NB4 (cell line): ENCODE results near the gene VEGFB.
A peak's percentile ranks its signal among the peaks of the same experiment; 100 is the strongest.

Source experiments
- DNase-seq: peaks from one replicate; pipeline ENCODE4 v3.0.0; 2010; ENCODE audit warnings: low read depth
- H3K4me3 ChIP-seq: one replicate; pipeline ENCODE4 v1.5.1; 2011; ENCODE audit warnings: mild to moderate bottlenecking, low read depth, low read length, moderate library complexity
- CTCF ChIP-seq: IDR thresholded peaks from one replicate; pipeline ENCODE4 v1.5.1; 2012; ENCODE audit warnings: low read depth, low read length
- MAX ChIP-seq: IDR thresholded peaks from 2 replicates; pipeline ENCODE4 v1.6.1; 2011; ENCODE audit warnings: low read depth, low read length
- MYC ChIP-seq: IDR thresholded peaks from 2 replicates; pipeline ENCODE4 v1.6.1; 2011; ENCODE audit warnings: low read depth, low read length
- POLR2A ChIP-seq: IDR thresholded peaks from 2 replicates; pipeline ENCODE4 v1.6.1; 2011; ENCODE audit warnings: mild to moderate bottlenecking; ENCODE audit not compliant: insufficient read length; ENCODE audit errors: extremely low read depth

VEGFB gene

GRCh38 chr11:64285885-64286800 is 51.8 kb downstream of the VEGFB start:
- DNase-seq: peak; percentile 42
- peak overlapping the region; percentile 42 for H3K4me3 ChIP-seq
- TF ChIP-seq POLR2A (no peak), MAX (no peak), CTCF (peak; percentile 15)

GRCh38 chr11:64286801-64287159 is 52.4 kb downstream of the VEGFB start:
- TF ChIP-seq MAX: no peak
- TF ChIP-seq CTCF: no peak
- TF ChIP-seq MYC: no peak
- no peak for TF ChIP-seq POLR2A
- H3K4me3 ChIP-seq: no peak overlapping the region

GRCh38 chr11:64287676-64288352 is 53.4 kb downstream of the VEGFB start:
- no peak for DNase-seq
- no peak overlapping the region for H3K4me3 ChIP-seq
- no peak for TF ChIP-seq POLR2A
- TF ChIP-seq MYC: no peak
- TF ChIP-seq MAX: no peak
- TF ChIP-seq CTCF: no peak

More at GRCh38 chr11:64286801-64287159, 52.4 kb downstream of the VEGFB start:
- DNase-seq: no peak

GRCh38 chr11:64288353-64288750 is 54.0 kb downstream of the VEGFB start:
- no peak overlapping the region for H3K4me3 ChIP-seq
- DNase-seq: no peak
- no peak for TF ChIP-seq POLR2A
- TF ChIP-seq CTCF: no peak
